Dendritic cell treated with granulocyte-macrophage colony-stimulating factor and Interleukin-4, amounts not matched to agents 40 ng/mL and 50 ng/mL, for 4 days (primary cell): Measurements from ENCODE around the gene ADGRB2.

Experiments
- H3K27ac Mint-ChIP-seq: one replicate; pipeline ENCODE4 v1.8.0; 2022; ENCODE audit warnings: mild to moderate bottlenecking, mixed read lengths
- H3K27me3 Mint-ChIP-seq: one replicate; pipeline ENCODE4 v1.8.0; 2022; ENCODE audit warnings: mild to moderate bottlenecking, mixed read lengths
- H3K36me3 Mint-ChIP-seq: one replicate; pipeline ENCODE4 v1.8.0; 2022; ENCODE audit warnings: low read depth, mixed read lengths
- H3K4me1 Mint-ChIP-seq: one replicate; pipeline ENCODE4 v1.8.0; 2022; ENCODE audit warnings: low read depth, mixed read lengths
- H3K4me3 Mint-ChIP-seq: one replicate; pipeline ENCODE4 v1.8.0; 2022; ENCODE audit warnings: mild to moderate bottlenecking, moderate library complexity, mixed read lengths
- H3K9me3 Mint-ChIP-seq: one replicate; pipeline ENCODE4 v1.8.0; 2022; ENCODE audit warnings: mixed read lengths
- intact Hi-C: fragments of 100-400 bp; cut with micrococcal nuclease; formaldehyde crosslinking; loops from one replicate; pipeline ENCODE4 v1.15.0; 2022

Gene ADGRB2

GRCh38 chr1:31791131-31791858, 27.2 kb upstream of the ADGRB2 start:
- no peak overlapping the region for H3K4me3 Mint-ChIP-seq
- H3K9me3 Mint-ChIP-seq = no peaks in the 10 kb centered on the region
- H3K36me3 Mint-ChIP-seq = no peaks in the 10 kb centered on the region
- H3K27ac Mint-ChIP-seq = no peak overlapping the region
- intact Hi-C loops = no loop called here
- H3K27me3 Mint-ChIP-seq = peaks cover 28% of the 10 kb centered on the region
- peaks cover 11% of the 10 kb centered on the region for H3K4me1 Mint-ChIP-seq

- H3K27me3 Mint-ChIP-seq = peaks cover 22% of the 10 kb centered on the region
- no peaks in the 10 kb centered on the region for H3K36me3 Mint-ChIP-seq
- no peak overlapping the region for H3K27ac Mint-ChIP-seq
- no peaks in the 10 kb centered on the region for H3K9me3 Mint-ChIP-seq
- no peak overlapping the region for H3K4me3 Mint-ChIP-seq
- peaks cover 11% of the 10 kb centered on the region for H3K4me1 Mint-ChIP-seq
- intact Hi-C loops = no loop called here
Measured at GRCh38 chr1:31790641-31791091, 26.5 kb upstream of the ADGRB2 start.

DNA sequence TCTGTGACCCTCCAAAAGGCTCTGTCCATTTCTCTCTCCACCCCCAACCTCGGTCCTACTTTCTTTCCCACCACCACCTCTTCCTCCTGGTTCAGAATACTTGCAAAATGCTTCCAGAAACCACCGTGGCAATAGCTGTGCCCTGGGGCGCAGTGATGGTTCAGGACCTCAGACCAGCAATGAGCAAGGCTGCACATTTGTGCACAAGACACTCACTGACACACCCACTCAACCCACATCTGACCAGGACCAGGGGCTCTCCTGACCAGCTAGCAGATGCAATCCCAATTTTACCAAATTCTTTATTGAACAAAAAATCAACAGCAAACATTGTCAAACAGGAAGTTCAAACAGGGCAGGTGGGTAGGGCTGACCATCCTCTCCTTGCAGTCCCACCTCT, 26.0 kb upstream of the ADGRB2 start:
- no peaks in the 10 kb centered on the region for H3K9me3 Mint-ChIP-seq
- H3K27ac Mint-ChIP-seq = no peak overlapping the region
- intact Hi-C loops = no loop called here
- no peak overlapping the region for H3K4me3 Mint-ChIP-seq
- H3K4me1 Mint-ChIP-seq = peaks cover 12% of the 10 kb centered on the region
- no peaks in the 10 kb centered on the region for H3K36me3 Mint-ChIP-seq
- H3K27me3 Mint-ChIP-seq = peaks cover 20% of the 10 kb centered on the region

GRCh38 chr1:31789259-31790065, 25.3 kb upstream of the ADGRB2 start:
- peak overlapping the region; percentile 77 for H3K4me3 Mint-ChIP-seq
- intact Hi-C loops = loop anchor here (1.0 to 2.0 kb wide), 2 partner anchors 25 to 126 kb away; partner anchors contain the start of gene ADGRB2
- H3K27ac Mint-ChIP-seq = peak overlapping the region; percentile 92
- H3K4me1 Mint-ChIP-seq = peaks cover 19% of the 10 kb centered on the region
- no peaks in the 10 kb centered on the region for H3K36me3 Mint-ChIP-seq
- peaks cover 20% of the 10 kb centered on the region for H3K27me3 Mint-ChIP-seq
- no peaks in the 10 kb centered on the region for H3K9me3 Mint-ChIP-seq

DNA sequence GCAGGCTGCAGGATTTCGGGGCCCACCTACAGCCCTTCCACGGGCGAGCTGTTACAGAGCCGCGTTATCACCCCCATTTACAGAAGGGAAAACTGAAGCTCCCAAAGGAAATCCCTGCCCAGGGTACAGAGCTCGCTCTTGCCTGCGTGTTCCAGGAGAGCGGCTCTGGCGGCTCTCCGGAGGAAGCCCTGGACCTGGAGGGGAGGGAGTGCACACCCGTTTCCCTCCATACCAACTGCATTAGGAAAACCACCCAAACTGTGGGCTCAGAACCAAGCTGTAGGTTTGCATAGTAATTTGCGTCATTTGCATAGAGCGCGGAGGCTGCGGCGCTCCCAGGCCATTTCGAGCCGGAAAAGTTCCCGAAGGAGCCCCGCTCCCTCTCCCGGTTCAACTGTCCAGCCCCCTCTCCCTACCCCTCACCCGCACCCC, 24.7 kb upstream of the ADGRB2 start:
- H3K4me3 Mint-ChIP-seq = peak overlapping the region; percentile 77
- H3K36me3 Mint-ChIP-seq = no peaks in the 10 kb centered on the region
- H3K27ac Mint-ChIP-seq = peak overlapping the region; percentile 92
- H3K4me1 Mint-ChIP-seq = peaks cover 20% of the 10 kb centered on the region
- intact Hi-C loops = loop anchor here (1.0 to 2.0 kb wide), 2 partner anchors 24 to 126 kb away; partner anchors contain the start of gene ADGRB2
- peaks cover 20% of the 10 kb centered on the region for H3K27me3 Mint-ChIP-seq
- H3K9me3 Mint-ChIP-seq = no peaks in the 10 kb centered on the region

GRCh38 chr1:31788138-31788824, 24.1 kb upstream of the ADGRB2 start:
- Mint-ChIP-seq H3K27me3 (peaks cover 20% of the 10 kb centered on the region), H3K4me1 (peaks cover 20% of the 10 kb centered on the region), H3K4me3 (peak overlapping the region; percentile 77), H3K27ac (peak overlapping the region; percentile 92), H3K36me3 (no peaks in the 10 kb centered on the region), H3K9me3 (no peaks in the 10 kb centered on the region)
- intact Hi-C loops = loop anchor here (2.0 kb wide), 1 partner anchor 23 kb away; the partner anchor contains the start of gene ADGRB2

DNA sequence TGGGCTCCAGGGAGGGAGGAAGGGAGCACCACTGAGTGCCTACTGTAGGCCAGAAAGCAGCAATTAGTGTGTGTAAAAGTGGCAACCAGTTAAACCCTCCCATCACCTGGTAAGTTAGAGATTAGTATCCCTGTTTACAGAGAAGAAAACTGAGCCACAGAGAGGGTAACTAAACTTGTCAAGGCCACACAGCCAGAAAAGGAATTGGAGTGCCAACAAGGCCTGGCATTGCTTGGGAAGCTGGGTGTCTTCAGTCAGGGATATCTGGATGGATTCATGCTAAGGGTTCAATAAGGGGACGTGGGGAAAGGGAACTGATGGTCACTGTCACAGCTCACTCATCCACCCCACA, 23.6 kb upstream of the ADGRB2 start:
- H3K4me1 Mint-ChIP-seq = peaks cover 20% of the 10 kb centered on the region
- H3K27me3 Mint-ChIP-seq = peaks cover 19% of the 10 kb centered on the region
- H3K4me3 Mint-ChIP-seq = peak overlapping the region; percentile 77
- no peaks in the 10 kb centered on the region for H3K9me3 Mint-ChIP-seq
- H3K27ac Mint-ChIP-seq = peak overlapping the region; percentile 92
- no peaks in the 10 kb centered on the region for H3K36me3 Mint-ChIP-seq
- intact Hi-C loops = loop anchor here (2.0 kb wide), 1 partner anchor 23 kb away; the partner anchor contains the start of gene ADGRB2

- H3K27me3 Mint-ChIP-seq = peaks cover 19% of the 10 kb centered on the region
- H3K4me1 Mint-ChIP-seq = peaks cover 20% of the 10 kb centered on the region
- no peaks in the 10 kb centered on the region for H3K9me3 Mint-ChIP-seq
- intact Hi-C loops = no loop called here
- H3K27ac Mint-ChIP-seq = peak overlapping the region; percentile 92
- no peak overlapping the region for H3K4me3 Mint-ChIP-seq
- H3K36me3 Mint-ChIP-seq = no peaks in the 10 kb centered on the region
Measured at GRCh38 chr1:31787261-31787660, 23.1 kb upstream of the ADGRB2 start.

- no peaks in the 10 kb centered on the region for H3K9me3 Mint-ChIP-seq
- intact Hi-C loops = no loop called here
- no peak overlapping the region for H3K4me3 Mint-ChIP-seq
- H3K4me1 Mint-ChIP-seq = peaks cover 20% of the 10 kb centered on the region
- no peak overlapping the region for H3K27ac Mint-ChIP-seq
- H3K27me3 Mint-ChIP-seq = peaks cover 19% of the 10 kb centered on the region
- H3K36me3 Mint-ChIP-seq = no peaks in the 10 kb centered on the region
Measured at GRCh38 chr1:31786366-31787060, 22.4 kb upstream of the ADGRB2 start.

GRCh38 chr1:31785947-31786290, 21.8 kb upstream of the ADGRB2 start:
- Mint-ChIP-seq H3K27me3 (peaks cover 16% of the 10 kb centered on the region), H3K4me3 (no peak overlapping the region), H3K4me1 (peaks cover 20% of the 10 kb centered on the region), H3K36me3 (no peaks in the 10 kb centered on the region), H3K27ac (no peak overlapping the region), H3K9me3 (no peaks in the 10 kb centered on the region)
- intact Hi-C loops = no loop called here

DNA sequence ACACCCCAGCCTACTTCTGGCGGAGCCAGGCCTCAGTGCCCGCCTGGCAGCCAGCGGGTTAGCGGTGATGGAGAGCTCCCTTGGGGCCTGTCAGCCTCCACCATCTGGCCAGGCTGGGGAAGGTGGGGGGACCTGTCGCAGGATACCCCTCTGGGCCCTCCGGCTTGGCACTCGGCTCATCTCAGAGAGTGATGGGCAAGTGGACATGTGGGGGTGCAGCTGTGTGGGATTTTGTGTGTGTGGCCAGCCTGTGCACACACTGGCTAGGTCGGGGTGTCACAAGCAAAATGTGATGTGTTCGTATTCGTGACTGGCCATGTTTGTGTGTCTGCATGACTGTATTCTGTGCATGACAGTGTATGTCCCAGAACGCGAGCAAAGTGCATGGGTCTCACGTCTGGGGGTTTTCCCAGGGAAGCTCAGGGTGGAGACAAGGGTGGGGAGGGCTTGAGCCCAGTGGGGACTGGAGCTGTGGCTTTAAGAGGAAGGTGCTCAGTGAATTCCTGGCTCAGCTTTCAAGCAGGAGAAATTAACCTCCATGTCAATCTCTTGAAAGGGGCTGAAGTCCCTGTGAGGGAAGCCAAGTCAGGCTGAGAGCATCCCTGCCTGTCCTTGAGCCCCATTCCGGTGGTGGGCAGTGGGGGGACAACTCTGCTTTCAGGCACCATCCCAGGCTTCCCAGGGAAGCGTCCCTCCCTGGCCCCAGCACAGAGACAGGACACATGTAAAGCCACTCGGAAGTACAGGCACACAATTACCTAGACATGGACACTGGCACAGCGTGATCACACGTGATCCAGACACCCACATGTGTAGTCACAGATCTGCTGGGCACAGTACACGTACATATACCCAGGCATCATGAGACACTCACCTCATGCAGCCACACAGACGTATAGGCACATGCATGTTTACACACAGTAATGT, 21.1 kb upstream of the ADGRB2 start:
- Mint-ChIP-seq H3K36me3 (no peaks in the 10 kb centered on the region), H3K27ac (no peak overlapping the region), H3K9me3 (no peaks in the 10 kb centered on the region), H3K4me1 (peaks cover 20% of the 10 kb centered on the region), H3K4me3 (no peak overlapping the region), H3K27me3 (peaks cover 15% of the 10 kb centered on the region)
- intact Hi-C loops = no loop called here

GRCh38 chr1:31784356-31785019, 20.3 kb upstream of the ADGRB2 start:
- Mint-ChIP-seq H3K4me3 (no peak overlapping the region), H3K9me3 (no peaks in the 10 kb centered on the region), H3K27ac (no peak overlapping the region), H3K27me3 (peaks cover 14% of the 10 kb centered on the region), H3K36me3 (no peaks in the 10 kb centered on the region), H3K4me1 (peaks cover 20% of the 10 kb centered on the region)
- intact Hi-C loops = no loop called here
